Activated naive CD8-positive, alpha-beta T cell treated with anti-CD3 and anti-CD28 coated beads, Interleukin-2, amount 50 U/mL, for 16 hours (primary cell): ENCODE measurements around the gene FAM186B.
A peak's percentile ranks its signal among the peaks of the same experiment; 100 is the strongest.

Experiments
- DNase-seq: peaks from one replicate; pipeline ENCODE4 v3.0.0-alpha.2; 2020; ENCODE audit warnings: low read depth, low spot score

Gene FAM186B

DNA sequence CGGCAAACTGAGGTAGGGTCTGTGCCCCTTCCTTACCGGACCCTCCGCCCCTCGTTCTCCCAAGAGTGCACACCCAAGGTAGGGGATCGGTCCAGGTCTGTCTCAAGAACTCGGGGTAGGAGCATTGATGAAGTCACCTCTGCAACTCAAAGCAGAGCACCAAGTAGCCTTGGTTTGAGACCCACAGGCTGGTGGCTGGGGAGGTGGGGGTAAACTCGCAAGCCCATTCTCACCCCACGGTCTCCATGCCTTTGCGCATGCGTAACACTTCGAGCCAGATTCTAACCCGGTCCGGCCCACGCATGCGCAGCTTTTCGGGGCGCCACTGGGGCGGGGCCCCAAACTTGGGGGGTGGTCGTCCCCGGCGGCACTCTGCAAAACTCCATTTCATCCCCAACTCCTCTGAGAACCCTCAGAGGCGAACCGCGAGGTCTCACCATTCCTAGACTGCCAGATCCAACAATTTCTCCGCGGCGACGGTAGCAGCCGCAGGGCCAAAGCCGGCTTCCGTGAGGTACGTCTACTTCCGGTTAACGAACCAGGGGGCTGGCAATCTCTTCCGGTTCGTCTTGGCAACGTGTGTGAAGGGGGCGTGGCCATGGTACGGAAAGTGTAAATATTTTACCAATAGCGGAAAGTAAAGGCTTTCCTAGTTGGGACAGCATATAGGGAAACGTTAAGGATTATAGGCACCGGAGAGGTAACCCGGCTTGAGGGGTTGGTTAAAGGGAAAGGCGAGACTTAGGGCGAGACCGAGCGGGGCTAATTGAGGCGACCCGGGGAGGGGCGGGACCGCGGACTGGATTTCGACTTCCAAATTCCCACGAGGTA lies 37.6 kb downstream of the FAM186B start, which contains the start of gene MCRS1:
TSS of gene MCRS1 (minus strand) at position 532 of the 831 bp plus-strand sequence. CDS start 1,411 bp downstream, outside the sequence.
- DNase-seq, result peak; percentile 77

DNA sequence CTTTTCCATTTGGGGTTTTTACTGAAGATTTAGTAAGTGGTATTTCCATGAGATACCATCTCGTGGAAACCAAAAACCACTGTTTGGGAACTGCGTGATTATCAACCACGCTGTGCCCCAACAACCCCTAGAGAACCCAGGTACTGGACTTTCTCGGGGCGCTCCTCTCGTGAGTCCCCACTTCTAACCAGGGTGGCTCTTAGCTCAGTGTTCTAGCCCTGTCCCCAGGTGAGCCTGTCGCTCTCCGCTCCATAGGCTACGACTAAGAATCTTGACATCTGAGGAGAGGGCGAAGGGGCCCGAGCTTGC lies 38.2 kb downstream of the FAM186B start:
- no peak for DNase-seq

DNA sequence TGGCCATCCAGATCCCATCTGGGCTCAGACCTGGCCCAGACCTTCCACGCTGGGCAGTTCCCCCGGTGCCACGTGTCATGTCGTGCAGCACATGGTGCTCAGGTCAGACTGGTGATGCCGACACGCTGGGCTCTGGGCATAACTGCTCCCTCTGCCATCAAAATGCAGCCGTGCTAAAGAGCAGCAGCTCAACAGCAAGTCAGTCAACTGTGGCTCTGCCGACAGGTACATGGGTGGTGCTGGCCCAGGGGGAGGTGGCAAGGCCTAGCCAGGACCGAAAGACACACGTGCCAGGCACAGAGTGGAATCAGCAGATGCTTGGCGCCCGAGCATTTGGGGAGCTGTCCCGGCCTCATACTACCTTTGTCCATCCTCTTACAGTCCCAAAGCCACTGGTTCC lies 39.1 kb downstream of the FAM186B start:
- no peak for DNase-seq

DNA sequence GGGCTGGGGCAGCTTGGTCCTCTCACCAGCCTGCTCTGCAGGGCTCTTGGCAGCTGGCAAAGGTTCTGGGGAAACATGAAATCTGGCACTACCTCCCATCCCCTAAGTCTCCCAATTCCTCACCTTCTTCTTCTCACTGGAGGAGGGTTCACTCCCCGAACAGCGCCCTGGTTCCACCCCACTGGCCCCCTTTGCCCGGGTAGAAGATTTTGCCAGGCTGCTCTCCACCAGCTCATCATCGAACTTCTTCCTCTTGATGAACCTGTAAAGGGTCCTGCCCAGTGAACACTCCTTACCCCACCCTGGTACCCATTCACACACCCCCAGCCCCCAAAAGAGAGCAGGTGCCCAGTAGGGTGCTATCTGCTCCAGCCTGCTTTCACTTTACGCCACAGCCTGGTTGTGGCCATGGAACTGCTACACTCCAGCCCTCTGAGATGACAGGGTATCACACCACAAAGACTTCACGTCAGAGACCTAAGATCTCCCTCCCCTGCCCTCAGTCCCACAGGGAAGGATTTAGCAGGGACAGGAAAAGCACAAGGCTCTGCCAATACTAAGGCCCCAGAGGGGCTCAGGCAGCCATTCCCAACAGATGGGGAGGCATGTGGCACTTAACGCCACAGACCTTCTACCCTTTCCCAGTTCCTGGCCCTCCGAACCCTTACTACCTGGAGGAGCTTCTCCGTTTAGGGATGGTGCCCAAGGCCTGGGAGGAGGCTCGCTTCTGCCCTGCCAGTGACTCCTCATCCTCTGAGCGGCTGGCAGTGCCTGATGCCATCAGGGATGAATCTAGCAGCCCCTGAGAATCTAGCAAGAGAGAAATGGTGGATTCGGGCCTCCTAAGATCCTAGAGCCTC lies 39.8 kb downstream of the FAM186B start:
- DNase-seq, result no peak

DNA sequence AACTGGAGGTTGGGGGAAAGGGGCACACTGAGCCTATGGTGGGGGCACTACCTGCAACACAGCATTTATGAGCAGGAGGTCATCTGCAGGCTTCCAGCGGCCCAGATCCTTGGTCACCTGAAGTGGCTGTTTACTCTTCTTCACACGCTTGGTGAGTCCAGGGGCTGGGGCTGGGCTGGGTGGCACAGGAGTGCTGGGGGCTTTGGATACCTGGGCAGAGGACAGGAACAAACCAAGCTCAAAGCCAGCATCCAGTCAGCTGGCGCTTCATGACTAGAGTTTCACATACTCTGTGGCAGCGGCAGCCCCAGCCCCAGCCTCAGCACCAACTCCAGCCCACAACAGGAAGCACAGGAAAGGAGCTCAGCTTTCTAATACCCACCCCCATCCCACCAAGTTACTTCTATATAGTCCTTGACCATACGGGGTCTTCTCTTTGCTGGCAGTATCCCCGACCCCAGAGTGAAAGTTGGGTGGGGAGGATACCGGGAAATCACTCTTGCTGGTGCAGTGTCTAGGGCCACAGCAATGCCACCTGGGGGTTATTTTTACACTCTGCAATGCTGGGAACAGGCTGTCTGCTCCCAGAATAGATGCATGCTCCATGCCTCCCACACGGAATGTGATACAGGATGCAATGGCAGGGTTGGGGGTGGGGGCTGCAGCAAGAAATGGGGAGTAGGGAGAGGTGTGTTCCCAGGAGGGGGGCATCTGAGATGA lies 40.6 kb downstream of the FAM186B start:
- DNase-seq, result no peak

DNA sequence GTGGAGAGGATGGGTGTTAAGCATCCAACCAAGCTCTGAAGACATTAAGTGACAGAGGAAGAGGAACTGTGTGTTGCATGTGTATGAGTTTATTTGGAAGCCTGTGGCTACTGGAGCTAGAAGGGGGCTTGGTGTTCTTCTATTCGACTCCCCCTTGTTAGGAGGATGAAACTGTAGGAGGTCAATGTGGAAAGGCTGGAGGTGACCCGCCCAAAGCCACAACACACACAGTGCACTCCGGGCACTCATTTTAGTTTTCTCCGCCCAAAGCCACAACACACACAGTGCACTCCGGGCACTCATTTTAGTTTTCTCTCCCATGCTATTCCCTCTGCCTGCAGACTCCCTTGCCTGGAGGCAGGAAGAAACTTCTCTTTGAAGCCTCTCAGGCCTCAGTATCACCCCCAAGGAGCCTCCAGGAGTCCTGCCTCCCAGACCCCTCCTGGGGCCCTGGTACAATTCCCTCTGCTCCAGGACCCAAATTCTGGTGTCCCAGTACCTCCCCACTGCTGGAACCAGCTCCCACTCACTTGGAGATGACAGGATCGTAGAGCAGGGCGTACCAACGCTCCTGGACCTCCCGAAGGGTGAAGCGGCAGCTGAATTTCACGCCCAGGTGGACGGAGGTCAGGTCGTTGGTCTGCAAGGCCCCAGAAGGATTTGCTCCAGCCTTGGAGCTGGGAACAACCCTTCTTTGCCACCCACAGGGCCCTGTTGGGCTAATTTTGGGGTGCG lies 41.3 kb downstream of the FAM186B start:
- DNase-seq, result no peak

DNA sequence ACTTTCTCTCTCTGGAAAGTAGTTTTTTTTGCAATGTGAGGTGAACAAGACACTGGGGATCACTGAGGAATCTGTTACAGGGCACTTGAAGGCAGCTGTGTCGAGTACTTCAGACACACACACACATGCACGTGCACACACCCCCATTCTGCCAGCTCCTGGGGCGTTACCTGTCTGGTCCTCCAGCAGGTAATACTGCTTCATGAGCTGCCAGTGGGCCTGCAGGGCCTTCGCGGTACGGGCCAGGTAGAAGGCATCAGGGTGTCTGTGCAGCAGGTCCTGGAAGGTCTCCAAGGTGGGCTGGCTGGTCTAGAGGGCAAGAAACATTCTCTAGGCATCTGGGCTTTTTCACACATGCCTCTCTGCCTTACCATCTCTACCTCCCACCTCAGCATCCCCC lies 42.6 kb downstream of the FAM186B start:
- no peak for DNase-seq

DNA sequence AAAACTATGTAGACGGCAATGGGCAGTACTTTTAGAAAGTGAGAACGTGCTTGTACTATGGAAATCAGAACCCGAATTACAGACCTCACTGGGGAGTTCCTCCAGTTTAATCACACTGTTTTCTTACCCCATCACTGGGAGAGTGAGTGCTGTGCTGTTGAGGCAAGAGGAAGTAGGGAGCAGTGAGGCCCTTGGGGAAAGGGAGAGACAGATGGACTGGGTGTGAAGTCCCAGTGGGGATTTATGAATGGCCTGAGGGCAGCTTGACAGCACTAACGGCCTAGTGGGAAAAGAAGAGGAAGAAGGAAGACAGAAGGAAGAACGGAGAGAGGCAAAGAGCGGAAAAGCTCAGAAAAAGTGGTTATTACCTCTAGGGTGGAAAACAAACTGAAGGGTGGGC lies 43.2 kb downstream of the FAM186B start:
- no peak for DNase-seq

DNA sequence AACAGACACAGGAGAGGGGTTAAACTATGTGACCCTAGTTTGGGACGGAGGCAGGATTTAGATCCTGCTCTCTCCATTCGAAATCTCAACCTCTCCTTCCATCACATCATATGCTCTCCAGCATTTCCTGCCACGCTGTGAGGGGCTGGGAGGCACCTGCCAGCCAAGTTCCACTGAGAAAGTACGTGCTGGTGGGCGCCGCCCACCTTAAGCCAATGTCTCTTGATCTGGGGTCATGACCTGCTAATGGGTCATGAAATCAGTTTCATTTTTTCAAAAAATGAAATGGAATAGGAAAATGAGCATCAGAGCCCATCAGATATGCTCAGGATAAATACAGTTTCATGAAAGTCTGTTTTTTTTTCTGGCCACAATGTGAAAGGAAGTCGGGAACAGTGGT lies 44.7 kb downstream of the FAM186B start:
- no peak for DNase-seq

DNA sequence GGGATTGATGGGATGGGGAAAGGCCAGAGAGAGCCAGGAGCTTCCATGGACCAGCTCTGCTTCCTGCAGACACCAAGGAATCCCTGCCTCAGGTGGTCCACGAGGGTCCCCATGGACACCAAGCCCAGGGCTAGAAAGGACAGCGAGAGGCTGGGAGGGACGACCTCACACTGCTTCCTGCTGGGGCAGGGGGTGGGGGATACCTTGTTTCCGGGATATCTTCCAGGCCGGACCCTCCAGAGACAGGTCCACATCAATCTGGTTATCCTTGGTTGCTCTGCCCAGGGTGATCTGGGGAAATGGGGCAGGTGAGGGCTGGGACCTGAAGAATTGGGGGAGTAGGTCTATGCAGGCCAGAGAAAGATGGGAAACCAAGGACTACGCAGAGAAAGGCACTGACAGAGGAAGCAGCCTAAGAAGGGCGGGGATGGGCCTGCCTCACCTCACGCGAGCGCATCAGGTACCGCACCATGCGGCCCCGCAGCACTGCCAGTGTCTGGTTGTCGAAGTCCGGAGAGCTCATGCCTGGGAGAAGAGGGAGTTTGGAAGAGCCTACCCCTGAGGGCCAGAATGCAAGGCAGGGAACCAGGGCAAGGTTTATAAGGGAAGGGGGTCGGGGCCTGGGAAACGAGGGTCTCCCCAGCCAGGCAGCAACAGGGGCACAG lies 46.3 kb downstream of the FAM186B start:
- no peak for DNase-seq

DNA sequence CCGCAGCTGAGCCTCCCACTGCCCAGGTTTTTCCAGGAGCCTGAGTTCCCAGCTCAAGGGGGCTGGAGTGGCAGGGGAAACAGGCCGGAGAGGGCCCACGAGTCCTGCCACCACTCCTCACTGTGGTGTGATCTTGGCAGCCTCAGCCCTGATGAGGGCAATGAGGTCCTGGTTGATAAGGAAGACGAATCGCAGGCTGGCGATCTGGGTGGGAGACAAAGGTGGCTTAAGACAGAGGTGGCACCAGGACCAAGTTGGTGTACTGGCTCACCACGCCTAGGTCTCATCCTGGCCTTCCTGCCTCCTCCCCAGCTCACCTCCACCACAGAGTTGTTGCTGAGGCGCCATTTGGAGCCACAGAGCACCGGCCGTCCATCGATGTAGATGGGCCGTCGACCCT lies 46.9 kb downstream of the FAM186B start:
- DNase-seq, result no peak

DNA sequence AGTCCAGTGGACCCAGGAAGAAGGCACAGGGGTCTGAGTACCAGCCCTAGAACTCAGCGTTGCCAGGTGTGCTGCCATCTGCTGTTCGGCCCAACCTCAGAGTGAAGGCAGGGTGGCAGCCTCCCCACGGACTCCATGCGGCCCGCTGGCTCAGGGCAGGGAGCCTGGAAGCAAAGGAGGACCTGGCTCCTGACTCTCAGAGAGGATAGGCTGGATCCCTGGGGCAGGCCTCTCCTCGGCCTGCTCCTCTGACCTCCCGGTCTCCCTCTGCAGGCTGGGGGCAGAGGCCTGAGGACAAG lies 47.6 kb downstream of the FAM186B start:
- DNase-seq, result no peak

DNA sequence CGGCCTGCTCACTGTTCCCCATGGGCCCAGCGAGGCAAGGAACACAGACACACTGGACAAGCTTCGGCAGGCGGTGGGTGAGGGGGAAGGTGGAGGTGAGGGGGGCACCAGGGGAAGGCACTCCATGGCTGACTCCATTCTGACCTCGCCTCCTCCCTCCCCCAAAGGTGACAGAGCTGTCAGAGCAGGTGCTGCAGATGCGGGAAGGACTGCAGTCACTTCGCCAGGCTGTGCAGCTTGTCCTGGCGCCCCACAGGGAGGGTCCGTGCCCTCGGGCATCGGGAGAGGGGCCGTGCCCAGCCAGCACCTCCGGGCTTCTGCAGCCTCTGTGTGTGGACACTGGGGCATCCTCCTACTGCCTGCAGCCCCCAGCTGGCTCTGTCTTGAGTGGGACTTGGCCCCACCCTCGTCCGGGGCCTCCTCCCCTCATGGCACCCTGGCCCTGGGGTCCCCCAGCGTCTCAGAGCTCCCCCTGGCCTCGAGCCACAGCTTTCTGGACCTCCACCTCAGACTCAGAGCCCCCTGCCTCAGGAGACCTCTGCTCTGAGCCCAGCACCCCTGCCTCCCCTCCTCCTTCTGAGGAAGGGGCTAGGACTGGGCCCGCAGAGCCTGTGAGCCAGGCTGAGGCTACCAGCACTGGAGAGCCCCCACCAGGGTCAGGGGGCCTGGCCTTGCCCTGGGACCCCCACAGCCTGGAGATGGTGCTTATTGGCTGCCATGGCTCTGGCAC lies 48.1 kb downstream of the FAM186B start:
- no peak for DNase-seq

DNA sequence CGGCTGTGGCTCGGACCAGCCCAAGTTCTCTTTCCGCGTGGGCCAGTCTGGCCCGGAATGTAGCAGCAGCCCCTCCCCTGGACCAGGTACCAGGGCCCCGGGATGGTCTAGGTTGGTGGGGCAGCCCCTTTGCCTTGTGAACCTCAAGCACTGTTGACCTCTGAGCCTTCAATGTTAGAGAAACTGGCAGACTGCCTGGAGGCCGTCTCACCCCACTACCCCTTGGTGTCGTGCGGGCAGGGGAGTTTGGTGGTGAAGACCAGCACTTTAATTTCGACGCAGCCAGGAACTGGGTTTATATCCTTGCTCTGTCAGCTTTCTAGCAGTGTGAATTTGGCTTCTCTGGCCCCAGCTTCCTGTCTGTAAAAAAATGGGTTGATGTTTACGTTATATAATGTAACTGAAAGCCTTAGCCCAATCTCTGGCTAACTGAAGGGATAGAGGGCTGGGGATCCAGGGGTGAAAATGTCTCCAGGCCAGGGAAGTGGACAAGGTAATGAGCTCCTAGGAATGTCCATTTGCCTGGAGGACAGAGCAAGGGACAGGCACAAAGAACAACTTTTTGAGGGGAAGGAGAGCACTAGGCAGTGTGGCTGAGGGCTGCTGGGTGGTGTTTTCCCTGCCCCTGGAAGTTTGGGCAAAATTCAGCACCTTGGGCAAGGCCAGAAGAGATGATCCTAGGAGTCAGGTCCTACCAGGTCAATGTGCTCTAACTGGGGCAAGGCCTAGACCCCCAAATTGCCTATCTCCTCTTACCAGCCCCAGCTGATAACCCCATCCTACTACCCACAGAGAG lies 48.9 kb downstream of the FAM186B start:
- DNase-seq, result no peak

DNA sequence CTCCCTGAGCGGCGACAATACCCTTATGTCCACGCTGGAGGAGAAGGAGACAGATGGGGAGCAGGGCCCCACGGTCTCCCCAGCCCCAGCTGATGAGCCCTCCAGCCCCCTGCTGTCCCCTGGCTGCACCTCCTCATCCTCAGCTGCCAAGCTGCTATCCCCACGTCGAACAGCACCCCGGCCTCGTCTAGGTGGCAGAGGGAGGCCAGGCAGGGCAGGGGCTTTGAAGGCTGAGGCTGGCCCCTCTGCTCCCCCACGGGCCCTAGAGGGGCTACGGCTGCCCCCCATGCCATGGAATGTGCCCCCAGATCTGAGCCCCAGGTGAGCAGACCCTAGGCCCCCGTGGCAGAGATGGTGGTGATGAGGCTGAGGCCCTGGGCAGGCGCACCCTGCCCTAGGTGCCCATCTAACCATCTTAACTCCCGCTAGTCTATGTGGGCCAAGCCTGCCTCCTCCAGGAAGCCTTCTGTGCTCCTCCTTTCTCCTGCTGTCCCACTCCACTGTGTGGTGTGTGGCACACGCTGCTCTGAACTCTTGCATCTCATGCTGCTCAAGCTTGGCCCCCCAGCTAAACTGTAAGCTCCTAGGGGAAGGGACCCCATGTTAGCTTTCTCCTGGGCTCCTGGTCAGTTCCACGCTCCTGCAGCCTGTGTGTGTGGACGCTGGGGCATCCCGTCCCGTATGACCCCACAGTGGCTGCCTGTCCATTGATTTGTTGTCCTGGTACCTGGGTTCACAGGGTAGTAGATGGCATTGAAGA lies 49.6 kb downstream of the FAM186B start:
- no peak for DNase-seq

DNA sequence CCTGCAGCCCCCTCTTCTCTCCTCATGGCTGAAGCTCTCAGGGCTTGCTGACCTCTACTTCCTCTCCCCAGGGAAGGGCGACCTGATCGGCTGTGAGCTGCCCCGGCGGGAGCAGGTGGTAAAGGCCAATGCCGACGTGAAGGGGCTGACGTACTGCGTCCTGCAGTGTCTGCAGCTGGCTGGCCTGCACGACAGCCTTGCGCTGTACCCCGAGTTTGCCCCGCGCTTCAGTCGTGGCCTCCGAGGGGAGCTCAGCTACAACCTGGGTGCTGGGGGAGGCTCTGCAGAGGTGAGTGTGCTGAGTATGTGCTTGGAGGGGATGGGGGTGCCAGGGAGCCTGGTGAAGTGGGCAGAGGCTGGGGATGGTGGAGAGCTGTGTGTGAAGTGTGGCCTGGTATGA lies 51.2 kb downstream of the FAM186B start:
- no peak for DNase-seq

DNA sequence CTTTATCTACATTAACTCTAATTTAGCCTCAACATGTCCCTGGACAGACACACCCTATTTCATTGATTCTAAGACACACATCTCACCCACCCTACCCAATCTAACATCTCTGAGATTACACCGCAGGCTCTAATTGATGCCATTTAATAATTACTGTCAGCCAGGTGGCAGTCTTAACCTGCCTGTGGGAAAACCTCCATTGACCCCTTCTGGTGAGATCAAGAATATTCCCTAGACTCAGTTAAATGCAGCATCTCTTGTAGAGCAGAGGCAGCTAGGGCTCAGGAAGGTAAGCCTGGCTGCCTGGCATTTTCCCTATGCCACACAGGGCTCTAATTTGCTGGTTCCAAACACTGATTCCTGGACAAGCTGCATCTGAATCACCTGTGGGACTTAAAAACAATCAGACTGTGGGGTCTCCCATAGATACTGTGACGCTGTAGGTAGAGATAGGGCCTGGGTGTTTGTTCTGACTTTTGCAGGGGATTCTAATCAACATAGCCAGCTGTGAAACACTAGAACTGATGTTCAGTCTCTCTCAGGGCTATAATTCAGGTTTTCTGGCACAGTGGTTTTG lies 51.8 kb downstream of the FAM186B start:
- DNase-seq, result no peak

DNA sequence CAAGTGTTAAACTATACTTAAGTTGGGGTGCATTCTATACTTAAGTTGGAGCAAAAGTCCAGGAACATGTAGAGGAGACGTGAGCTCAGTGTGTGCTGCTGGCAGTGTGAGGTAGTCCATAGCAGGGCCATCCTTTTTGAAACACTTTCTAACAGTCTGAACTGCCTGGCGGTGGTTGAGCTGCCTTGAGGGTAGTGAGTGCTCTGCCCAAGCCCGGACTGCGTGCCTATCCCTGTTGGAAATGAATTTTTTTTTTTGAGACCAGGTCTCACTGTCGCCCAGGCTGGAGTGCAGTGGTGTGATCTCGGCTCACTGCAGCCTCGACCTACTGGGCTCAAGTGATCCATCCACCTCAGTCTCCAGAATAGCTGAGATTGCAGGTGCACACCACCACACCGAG lies 52.5 kb downstream of the FAM186B start:
- DNase-seq, result no peak

DNA sequence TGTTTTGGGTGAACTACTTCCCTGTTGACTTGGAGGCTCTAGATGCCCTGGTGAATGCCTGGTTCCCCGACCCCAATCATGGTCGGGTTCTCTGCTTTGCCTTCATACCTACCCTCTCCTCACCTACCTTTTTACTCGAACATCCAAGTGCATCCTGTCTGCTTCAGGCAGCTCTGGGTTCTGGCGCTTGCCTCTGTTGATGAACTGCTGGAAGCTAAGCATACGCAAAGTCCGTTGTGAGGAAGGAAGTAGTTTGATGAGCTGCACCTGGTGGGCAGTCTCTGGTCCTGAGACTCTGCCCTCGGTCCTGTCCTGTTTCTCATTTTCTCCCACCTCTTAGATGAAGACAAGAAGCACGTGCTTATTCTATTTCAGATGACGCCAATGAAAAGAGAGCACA lies 53.0 kb downstream of the FAM186B start:
- DNase-seq, result no peak
